ENCODE data around the gene PEBP1.

- TF ChIP-seq EP300 (IDR thresholded peaks at IDR 0.05; ENCODE audit: borderline replicate concordance), result no peak
- no peak for TF ChIP-seq TAF1 (IDR thresholded peaks at IDR 0.05; ENCODE audit: low read depth)
- TF ChIP-seq USF1 (IDR thresholded peaks at IDR 0.05), result no peak
- no peak for TF ChIP-seq YY1 (IDR thresholded peaks at IDR 0.05; ENCODE audit: low read depth)
- no peak for TF ChIP-seq NFIC (IDR thresholded peaks at IDR 0.05)
- TF ChIP-seq RAD21 (IDR thresholded peaks at IDR 0.05; ENCODE audit: low read depth), result no peak
- TF ChIP-seq REST (IDR thresholded peaks at IDR 0.05; ENCODE audit: low read depth), result no peak
- no peak for TF ChIP-seq MAX (IDR thresholded peaks at IDR 0.05)
Observed at GRCh38 chr12:118151755-118152154, 15.8 kb downstream of the PEBP1 start.

All from Ishikawa (cell line).